ENCODE data around the gene PLA2G4D. TPM values are rescaled to one million over a fixed set of nuclear protein-coding genes. Genes with fewer than 3 reads are reported as not detected.

Gene PLA2G4D
- total RNA-seq, 1 donor from 2014 or later = 0.17 TPM

- DNase-seq = no peak
Observed at GRCh38 chr15:42089942-42090341, 4.4 kb downstream of the PLA2G4D start.

DNA sequence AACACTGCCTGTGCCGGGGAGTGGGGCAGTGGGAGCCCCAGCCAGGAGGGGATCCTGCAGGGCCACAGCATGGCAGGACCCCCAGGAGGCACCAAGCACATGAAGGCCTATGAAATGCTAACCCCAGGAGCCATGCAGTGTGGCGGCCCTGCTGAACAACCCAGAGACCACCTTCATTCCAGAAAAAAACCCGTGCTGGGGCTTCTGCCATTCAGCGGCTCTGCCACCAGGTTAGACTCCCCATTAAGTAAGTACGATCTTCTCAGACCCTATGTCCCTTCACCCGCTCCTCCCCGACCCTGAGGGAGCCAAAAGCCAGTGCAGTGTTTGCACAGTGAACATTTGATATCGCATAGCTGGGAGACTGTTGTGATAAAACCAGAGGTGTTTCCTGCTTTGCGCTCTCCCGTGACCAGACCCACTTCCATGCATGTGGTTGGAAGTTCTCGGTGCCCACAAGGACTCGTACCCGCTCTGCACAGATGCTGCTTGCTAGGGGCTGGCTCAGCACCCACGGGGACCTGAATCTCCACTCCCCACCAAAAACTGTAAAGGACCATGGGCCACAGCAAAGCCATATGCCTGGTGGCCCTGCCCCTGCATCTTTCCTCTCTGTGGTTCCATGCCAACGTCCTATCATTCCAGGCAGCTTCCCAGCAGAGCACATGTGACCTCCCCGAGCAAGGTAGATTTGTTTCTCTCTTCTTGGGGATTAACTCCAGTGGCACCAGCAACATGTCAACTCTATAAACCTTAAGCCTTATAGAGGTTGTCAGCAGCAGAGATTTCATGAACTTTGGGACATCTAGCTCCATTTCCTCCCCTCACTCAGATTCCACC, 5.3 kb downstream of the PLA2G4D start:
- DNase-seq = no peak

GRCh38 chr15:42087926-42088800, 6.2 kb downstream of the PLA2G4D start:
- DNase-seq = no peak

- DNase-seq = no peak
Observed at GRCh38 chr15:42087460-42087859, 6.9 kb downstream of the PLA2G4D start.

GRCh38 chr15:42085721-42086120, 8.6 kb downstream of the PLA2G4D start:
- DNase-seq = no peak

GRCh38 chr15:42085236-42085605, 9.1 kb downstream of the PLA2G4D start:
- no peak for DNase-seq

DNA sequence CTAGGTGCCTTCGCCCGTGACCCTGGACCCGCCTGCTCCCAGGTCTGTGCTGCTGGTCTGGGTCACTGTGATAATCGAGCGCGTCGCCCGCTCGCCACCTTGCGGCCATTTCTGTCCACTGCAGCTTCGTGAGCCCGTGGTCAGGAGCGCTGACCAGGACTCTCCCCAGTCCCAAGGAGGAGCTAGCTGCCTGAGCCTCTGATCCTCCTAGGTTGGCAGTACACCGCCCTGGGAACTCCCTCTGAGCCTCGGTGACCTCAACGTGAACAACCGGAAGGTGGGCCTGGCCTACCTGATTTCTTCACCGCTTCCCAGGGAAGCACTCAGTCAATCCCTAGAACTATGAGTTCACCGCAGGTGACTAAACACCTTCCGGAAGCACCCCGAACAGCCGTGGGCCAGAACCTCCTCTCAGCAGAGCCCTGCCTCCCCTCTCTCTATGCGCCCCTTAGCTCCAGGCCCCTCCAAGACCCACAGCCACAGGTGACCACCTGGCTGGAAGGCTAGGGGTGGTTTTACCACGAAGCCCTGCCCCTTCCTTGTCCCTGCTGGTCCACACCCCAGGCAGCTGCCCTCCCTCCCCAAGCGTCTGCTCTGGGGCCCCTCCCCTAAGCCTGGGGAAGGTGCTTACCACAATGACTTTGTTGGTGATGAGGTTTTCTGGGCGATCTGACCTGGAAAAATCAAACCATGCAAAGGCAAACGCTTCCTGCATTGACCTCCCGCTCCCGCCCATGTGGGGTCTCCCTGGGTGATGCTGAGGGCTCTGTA, 9.7 kb downstream of the PLA2G4D start:
- DNase-seq = peak; percentile 77

- DNase-seq = no peak
Observed at GRCh38 chr15:42083916-42084315, 10.4 kb downstream of the PLA2G4D start.

DNA sequence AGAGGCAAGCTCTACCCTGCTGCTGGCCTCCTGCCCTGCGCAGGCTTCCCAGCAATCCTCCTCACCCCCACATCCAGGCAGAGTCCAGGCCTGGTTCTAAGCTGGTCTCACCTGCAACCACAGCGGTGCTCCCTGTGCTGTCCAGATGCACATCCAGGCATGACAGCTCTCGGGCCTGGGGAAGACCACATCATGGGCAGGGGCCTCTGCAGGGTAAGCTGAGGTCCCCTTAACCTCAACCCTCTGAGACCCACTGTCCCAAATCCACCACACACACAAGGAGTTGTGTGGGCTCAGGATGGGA, 10.8 kb downstream of the PLA2G4D start:
- DNase-seq = no peak

DNA sequence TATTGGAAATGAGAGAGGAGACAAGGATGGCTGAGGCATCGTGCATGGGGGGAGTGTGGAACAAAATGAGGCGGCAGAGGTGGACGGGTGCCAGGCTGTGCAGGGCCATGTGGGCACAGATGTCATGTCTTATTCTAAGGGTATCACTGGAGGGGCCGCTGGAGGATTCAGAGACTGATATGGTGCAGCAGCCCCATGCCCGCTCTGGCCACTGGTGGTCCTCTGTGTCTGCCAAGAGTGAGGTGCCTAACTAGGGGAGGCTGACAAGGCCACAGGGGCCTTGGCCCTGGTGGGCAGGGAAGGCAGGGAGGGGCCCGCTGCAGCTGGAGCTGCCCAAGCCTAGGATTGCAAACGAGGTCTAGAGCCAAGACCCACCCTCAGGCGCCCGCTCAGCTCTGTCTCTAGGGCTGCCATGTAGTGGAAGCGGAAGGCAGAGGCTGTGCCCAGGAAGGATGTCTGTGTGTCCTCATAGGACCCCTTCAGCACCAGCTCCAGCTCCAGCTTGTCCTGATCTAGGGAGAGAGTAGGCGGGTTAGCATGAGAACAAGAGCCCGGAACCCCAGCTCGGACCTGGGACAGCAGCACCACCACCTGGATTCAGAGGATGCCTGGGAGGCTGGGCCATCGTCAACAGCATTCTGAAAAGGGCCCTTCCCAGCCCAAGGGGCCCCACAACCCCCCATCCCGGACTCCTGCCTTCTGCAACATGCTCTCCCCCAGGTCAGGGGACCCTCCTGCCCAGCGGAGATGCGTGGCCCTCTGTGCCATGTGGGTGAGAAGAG, 11.3 kb downstream of the PLA2G4D start:
- no peak for DNase-seq

DNA sequence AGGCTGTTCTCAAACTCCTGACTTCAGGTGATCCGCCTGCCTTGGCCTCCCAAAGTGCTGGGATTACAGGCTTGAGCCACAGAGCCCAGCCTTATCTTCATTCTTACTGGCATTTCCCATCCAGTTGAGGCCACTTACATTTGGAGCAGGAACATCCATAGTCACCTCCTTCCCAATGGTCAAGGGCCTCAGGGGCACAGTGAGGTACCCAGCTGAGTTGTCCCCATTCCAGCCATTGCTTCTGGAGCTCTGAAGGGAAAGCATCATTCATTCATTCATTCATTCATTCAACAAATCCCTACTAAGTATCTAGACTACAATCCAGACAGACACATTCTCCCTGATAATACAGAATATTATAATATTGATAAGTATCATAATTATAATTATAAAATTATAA, 12.2 kb downstream of the PLA2G4D start:
- no peak for DNase-seq

DNA sequence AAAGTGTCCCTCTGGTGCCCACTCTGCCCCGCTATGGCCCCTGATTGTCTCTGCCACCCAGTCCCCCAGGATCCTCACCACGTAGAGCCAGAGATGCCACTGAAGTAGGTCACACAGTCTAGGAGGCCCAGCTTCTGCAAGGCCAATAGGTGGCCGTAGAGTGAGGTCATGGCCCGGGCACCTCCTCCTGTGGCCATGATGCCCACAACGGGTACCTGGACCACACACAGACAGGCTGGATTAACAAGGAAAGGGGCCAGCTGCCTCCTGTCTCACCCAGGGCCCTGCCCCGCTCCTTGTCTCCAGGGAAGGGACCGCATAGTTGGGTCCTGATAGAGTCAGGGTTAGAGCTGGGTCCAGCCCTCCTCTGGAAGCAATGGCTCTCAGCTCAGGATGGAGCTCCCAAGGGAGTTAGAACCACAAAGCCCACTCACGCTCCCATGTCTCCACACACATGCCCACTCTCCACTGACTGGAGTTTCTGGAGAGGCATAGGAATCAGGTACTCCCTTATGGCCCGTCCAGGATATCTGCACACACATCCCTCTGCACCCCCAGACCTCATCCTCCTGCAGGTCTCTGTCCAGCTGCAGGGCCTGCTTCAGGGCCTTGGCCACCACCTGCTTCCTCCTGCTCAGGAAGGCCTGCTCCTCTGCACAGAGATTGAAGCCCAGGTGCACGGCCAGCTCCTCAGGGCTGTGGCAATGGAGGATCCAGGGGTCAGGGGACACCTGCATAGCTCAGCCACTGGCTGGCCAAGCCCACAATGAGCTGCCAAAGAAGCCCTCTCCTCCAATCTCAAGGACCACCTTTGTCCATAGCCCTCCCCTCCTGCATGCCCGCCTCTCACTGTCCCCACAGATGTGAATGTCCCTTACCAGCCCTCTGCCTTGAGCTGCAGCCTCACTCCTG, 13.2 kb downstream of the PLA2G4D start:
- DNase-seq = no peak

DNA sequence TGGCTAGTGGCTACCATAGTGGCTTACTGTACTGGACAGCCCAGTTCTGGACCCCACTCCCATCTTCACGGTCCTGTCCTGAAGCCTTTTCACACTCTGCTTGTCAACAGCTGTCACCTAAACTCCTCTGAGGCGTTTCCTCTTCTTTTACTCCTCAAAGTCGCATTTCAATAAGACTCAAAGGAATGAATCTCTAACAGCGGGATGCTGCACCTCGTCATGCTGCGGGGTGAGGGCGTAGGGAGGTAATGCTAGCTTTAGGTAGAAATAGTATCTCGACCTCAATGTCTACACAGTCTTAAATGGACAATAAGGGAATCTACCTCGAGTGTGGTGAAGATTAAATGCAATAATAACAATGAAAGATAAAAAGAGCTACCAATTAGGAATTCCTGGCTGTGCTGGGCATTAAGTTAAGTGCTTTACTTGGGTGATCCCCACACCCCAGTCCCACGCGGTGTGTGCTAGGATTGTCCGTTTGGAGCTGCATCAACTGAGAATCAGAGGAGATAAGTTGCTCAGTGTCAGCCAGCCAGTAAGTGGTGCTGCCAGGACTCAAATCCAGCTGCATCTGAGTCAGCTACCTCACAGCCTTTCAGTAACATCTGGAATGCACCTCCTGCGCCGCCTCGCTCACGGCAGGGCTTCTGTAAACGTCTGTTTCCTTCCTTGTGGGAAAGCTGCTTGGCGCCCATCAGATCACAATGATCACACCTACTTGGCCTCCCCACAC, 14.0 kb downstream of the PLA2G4D start:
- DNase-seq = no peak

- no peak for DNase-seq
Observed at GRCh38 chr15:42079401-42079908, 14.9 kb downstream of the PLA2G4D start.

- DNase-seq = no peak
Observed at GRCh38 chr15:42078903-42079302, 15.5 kb downstream of the PLA2G4D start.

DNA sequence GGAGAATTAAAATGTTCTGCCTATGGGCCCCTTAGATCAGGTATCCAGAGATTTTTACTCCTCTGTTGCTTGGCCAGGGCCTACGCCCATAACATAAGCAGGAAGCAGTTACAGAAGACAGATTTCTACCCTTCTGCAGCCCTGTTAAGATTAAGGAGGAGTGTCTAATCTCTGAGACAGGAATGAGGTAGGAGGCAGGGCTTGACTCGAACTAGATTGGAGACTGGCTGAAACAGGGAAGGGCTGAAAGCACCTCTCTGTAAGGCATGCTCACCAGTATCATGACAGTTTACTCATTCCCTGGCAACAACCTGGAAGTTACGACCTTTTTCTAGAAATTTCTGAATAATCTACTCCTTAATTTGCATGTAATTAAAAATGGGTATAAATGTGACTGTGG, 16.7 kb downstream of the PLA2G4D start:
- DNase-seq = no peak

GRCh38 chr15:42073418-42073817, 20.9 kb downstream of the PLA2G4D start:
- DNase-seq = no peak

DNA sequence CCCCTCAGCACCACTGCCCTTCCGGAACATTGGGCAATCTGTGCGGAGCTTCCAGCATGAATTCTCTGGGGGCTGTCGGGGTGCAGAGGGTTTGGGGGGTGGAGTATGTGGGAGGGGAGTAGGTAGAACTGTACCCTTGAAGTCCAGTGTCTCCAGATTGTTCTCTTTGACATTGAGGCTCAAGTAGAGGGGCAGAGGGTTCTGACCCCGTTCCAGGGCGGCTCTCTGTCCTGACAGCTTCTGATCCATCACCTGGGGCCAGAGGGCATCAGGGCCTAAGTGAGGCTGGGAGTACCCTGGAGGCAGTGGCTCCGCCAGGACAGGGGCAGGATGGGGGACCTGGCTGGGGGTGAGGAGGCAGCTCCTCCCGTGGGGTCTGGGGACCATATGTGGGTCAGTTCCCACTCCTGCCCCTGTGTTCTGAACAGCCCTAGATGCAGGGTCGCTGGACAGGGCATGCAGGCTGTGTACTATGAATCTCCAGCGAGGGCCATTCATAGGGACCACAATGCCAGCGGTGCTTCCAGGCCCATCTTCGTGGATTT, 22.1 kb downstream of the PLA2G4D start:
- DNase-seq = no peak

DNA sequence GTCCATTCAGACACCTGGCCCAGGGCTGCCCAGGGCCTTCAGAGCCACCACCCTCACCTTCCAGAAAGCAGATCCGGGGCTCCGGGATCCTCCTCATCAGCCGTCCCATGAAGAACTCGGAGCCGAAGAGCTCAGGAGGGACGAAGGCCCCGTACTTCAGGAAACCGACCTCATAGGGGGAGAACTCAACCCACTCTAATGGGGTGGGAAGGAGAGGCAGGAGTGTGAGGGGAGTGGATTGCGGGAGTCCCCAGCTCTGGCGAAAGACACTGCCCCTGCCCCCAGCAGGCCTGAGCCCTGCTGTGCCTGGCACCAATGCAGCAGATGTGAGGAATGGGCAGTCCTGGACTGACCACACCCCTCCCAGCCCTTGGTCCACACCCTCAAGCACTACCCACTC, 22.6 kb downstream of the PLA2G4D start:
- DNase-seq = no peak

DNA sequence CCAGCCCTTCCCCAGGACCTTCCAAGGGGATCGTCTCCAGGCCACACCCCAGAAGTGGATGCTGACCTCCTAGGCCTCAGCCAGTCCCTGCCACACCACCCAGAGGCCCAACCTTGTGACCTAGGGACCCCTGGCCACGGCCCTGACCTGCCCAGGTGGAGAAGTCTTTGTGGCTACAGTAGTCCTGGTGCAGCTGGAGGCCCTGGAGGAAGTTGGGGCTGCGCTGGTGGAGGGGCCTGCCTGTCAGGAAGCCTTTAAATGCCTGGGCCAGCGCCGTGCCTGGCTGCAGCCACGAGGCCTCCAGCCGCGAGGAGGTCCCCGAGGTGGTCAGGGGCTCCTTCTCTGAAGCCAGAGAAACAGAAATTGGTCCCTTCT, 23.4 kb downstream of the PLA2G4D start:
- DNase-seq = no peak

Data from dermis blood vessel endothelial cell (primary cell).